AG04449 (cell line): ENCODE results near the gene TSG101.

Experiments
- CTCF ChIA-PET: fragments of 350-600 bp; formaldehyde crosslinking; extraction: SDS; loops from one replicate; lab custom pipeline; 2021; ENCODE audit warnings: antibody characterized with exemption; lab: Yijun Ruan, JAX
- POLR2A ChIA-PET: fragments of 400-600, 350-600 bp; formaldehyde crosslinking; extraction: SDS; loops from one replicate; lab custom pipeline; 2020; ENCODE audit warnings: antibody characterized with exemption, inconsistent platforms; lab: Yijun Ruan, JAX
- DNase-seq: peaks from one replicate; pipeline ENCODE4 v3.0.0-alpha.2; 2010; ENCODE audit warnings: low read depth, low spot score
- H3K4me3 ChIP-seq: 2 replicates; pipeline ENCODE4 v1.5.1; 2011; ENCODE audit warnings: low read depth, mild to moderate bottlenecking, control low read depth, low read length
- CTCF ChIP-seq: IDR thresholded peaks from one replicate; pipeline ENCODE4 v1.5.1; 2011; ENCODE audit warnings: mild to moderate bottlenecking, moderate library complexity, low read length, control low read depth, inconsistent platforms; ENCODE audit not compliant: insufficient read depth; ENCODE audit errors: missing control alignments

TSG101 gene

DNA sequence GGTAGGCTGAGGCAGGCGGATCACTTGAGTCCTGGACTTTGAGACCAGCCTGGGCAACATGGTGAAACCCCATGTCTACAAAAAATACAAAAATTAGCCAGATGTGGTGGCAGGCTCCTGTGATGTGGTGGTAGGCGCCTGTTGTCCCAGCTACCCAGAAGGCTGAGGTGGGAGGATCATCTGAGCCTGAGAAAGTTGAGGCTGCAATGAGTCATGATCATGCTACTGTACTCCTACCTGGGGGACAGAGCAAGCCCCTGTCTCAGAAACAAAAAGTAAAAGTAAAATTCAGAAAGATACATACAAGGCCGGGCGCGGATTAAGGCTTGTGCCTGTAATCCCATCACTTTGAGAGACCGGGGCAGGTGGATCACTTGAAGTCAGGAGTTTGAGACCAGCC is 64.8 kb downstream of the TSG101 start:
- DNase-seq = no peak
- no peak overlapping the region for H3K4me3 ChIP-seq
- ChIA-PET CTCF (no interaction called here), POLR2A (no interaction called here)
- TF ChIP-seq CTCF = no peak

DNA sequence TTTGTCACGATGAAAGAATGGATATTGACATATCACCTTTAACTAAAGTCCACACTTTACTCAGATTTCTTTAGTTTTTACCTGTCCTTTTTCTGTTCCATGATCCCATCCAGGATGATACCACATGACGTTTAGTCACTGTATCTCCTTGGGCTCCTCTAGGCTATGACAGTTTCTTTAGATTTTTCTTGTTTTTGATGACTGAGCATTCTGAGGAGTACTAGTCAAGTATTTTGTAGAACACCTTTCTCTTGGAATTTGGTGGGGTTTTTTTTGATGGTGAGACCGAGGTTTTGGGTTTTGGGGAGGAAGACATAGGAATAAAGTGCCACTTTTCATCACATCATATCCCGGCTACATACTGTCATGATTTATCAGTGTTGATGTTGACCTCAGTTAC is 67.1 kb downstream of the TSG101 start:
- ChIA-PET CTCF (no interaction called here), POLR2A (no interaction called here)
- TF ChIP-seq CTCF = no peak
- DNase-seq = no peak
- H3K4me3 ChIP-seq = no peak overlapping the region

DNA sequence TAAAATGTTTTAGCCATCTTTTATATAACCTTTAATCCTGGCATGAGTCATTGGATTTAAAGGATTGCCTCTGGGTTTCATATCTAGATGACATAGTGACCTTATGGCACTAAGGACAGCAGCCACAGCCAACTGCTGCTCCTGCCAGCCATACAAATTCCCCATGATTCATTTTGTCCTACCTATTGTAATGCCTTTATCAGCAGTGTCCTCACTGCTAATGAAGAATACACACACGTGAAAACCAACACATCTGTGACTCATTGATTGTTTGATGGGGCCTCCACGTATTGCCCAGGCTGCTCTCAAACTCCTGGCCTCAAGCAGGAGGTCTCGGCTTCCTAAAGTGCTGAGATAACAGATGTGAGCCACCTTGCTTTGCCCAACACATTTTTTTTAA is 69.3 kb downstream of the TSG101 start:
- CTCF ChIA-PET = no interaction called here
- POLR2A ChIA-PET = no interaction called here
- H3K4me3 ChIP-seq = no peak overlapping the region
- DNase-seq = no peak
- no peak for TF ChIP-seq CTCF

GRCh38 chr11:18455686-18456372 is 70.9 kb downstream of the TSG101 start, which contains the start of gene LDHAL6A:
Gene LDHAL6A (plus strand): TSS chr11:18455856. CDS start chr11:18456681, 825 bp downstream.
- ChIA-PET CTCF (interaction anchor here (1.5 kb wide), 1 partner anchor 30 kb away, joined by 3 read pairs; no protein-coding TSS in a partner anchor), POLR2A (no interaction called here)
- H3K4me3 ChIP-seq = peak within 1 kb of the TSS; percentile 12; the same call in 1 of the 2 replicates
- no peak for TF ChIP-seq CTCF
- DNase-seq = no peak

DNA sequence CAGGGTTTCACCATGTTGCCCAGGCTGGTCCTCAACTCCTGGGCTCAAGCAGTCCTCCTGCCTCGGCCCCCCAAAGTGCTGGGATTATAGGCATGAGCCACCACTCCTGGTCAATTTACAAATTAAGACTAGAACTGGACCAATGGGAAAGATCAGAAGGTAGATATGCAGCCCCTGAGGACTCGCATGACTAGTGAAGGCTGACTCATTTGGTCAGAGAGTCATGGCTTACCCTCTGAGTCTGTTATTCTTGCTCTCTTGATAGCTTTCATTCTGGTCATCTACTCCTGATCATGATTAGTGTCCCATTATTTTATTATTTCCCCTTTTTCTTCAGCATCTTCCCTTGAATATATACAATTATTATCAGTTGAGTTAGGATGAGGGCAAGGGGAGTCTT is 73.8 kb downstream of the TSG101 start:
- POLR2A ChIA-PET = interaction anchor here (0.6 kb wide), 1 partner anchor 19 kb away, joined by 4 read pairs; no protein-coding TSS in a partner anchor
- no peak for TF ChIP-seq CTCF

GRCh38 chr11:18449251-18449650 is 77.5 kb downstream of the TSG101 start:
- H3K4me3 ChIP-seq = no peak overlapping the region
- no peak for DNase-seq
- no peak for TF ChIP-seq CTCF
- ChIA-PET POLR2A (no interaction called here), CTCF (no interaction called here)

More for the DNA sequence above, 73.8 kb downstream of the TSG101 start:
- H3K4me3 ChIP-seq = no peak overlapping the region
- CTCF ChIA-PET = interaction anchor here (1.6 kb wide), 1 partner anchor 14 kb away, joined by 4 read pairs; no protein-coding TSS in a partner anchor
- no peak for DNase-seq
